HG03097 (cell line): ENCODE results near the gene NDUFS7.

Experiments
- ATAC-seq: cut with Tn5 transposase; IDR thresholded peaks from one replicate; pipeline ENCODE4 v1.9.1; 2021; ENCODE audit not compliant: unreplicated experiment, low FRiP score

The NDUFS7 gene

DNA sequence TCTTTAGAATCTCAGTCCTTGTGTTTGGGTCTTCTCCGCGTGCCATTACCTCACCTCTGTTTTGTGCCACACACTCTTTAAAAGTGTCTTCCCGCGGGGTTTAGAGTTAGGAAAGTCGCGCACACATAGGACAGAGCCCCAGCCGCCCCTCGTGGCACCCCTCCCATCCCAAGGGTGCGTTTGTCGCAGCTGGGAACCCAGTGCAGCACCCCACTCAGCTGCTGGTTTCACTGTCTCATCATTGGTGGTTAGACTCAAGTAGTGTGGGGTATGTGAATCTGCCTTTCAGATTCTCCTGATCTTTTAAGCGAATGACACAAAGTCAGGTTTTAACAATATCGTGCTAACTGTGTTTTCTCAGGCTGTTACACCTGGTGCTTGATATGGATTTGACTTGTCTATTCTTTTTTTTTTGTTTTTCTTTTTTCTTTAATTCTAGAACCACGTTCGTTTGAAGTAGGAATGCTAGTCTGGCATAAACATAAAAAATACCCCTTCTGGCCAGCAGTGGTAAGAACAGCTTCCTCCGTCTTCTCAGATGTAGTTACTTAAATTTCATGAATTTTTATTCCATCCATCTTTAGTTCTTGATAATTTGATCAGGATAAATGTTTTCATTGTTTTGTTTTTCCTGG lies 19.5 kb upstream of the NDUFS7 start:
- ATAC-seq, result no peak

DNA sequence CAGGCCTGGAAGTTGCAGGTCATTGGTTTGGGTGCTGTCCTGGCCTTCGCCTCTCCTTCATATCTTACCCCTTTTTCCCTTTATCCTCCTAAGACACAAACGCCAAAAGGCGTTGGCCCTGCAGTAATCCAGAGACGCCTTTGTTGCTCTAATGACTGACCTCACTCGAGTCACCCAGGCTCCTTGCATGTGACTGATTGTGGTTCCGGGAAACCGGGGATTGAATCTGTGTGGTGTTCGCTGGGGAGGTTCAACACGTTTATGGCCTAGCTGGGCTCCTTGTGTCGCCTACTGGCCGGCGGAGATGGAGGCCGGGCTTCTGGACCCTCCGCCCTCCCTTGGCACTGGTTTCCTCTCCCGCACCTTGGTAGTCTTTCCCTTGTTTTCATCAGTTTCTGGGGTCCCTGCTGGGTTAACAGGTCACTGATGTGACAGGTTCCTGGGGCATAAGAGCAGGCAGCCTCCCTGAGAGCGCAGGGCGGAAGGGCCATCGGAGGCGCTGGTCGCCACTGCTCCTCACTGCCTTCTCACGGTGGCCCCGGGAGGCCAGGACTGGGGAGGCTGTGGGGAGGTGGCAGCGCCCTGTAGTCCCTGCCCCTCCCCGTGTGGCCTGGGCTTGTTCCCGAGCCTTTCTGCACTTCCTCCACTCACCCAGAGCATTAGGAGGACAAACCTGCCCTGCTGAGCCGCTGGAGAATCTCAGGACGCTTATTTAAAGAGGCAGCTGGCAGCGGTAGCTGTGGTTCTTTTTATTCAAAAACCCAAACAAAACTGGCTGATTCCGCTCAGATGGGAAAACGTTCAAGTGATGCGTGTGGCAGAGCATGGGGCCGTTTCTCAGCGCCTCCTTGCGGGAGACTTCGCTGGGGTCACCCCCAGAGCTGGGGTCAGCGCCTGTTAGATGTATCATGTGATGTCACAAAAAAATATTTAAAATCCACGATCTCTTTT lies 18.1 kb upstream of the NDUFS7 start:
- ATAC-seq, result no peak

DNA sequence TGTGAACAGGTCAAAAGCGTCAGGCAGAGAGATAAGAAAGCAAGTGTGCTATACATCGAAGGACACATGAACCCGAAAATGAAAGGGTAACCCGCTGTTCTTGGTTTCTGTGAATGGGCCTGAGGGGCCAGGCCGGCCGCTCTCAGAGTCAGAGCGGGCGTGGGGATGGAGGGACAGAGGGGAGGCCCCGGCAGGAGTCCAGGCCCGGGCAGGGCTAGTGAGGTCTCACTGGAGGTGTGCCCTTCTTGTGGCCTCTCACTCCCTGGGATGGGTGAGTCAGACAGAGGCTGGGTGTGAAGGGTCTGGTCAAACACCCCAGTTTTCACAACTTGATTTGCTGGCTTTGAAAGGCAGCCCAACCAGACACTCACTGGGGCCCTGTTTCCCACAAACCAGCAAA lies 17.4 kb upstream of the NDUFS7 start:
- ATAC-seq, result no peak

DNA sequence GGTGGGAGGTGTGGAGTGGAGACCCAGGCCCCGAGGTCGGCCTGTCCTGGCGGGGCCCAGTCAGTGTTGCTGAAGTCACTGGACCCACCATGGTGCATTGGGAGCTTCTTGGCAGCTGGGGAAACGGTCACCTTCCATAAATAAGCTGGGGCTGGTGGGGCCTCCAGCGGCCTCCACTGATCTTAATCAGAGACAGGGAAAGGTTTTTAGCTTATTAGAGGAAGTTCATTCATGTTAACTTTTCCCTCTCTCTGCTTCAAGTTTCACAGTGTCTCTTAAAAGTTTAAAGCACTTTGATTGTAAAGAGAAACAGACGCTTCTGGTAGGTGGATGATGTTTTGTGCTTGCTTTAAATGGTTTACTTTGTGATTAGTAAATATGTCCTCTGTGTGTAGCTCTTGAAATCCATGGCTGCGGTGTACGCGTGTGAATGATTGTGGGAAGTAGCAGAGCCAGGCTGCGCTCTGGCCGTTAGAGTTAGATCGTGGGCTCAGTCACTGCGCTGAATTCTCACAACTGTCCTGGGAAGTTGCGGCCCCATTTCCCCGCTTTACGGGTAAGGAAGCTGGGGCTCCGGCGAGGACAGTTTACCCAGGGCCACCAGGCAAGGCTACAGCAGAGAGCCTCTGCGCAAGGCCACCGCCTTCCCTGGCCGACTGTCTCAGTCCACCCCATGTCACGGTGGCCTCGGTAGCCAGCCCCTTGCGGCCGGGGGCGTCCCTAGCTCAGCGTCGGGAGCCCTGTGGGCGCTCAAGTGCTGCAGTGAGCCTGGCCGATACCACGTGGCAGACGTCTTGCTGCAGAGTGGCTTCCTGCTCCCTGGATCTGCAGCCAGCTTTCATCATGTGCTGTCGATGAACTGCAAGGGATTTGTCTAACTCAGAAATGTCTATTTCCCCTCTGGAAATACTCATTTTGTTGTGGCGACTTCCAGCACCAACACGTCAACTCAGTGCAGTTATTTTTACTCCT lies 16.5 kb upstream of the NDUFS7 start:
- ATAC-seq, result no peak

DNA sequence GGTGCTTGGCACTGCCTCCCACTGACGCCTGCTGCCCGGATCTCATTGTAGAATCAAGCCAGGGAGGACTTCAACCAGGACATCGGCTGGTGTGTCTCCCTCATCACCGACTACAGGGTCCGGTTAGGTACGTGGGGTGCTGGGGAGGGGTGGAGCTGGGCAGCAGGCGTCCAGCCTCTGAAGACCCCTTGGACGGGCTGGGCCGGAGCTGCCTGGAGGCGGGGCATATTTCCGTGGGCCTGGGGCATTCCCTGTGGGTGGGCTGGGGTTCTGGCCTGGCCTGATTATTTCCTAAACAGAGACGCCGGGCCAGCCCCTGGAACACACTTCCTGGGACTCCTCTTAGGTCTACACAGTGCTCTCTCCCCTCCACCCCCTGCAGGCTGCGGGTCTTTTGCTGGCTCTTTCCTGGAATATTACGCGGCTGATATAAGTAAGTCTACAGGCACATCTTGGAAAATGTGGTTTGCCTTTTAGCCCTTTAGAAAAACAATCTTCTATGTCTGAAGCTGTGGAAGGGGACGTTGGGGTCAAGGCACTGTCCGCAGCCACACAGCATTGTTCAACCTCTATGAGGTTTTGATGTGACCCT lies 14.4 kb upstream of the NDUFS7 start:
- ATAC-seq, result no peak

DNA sequence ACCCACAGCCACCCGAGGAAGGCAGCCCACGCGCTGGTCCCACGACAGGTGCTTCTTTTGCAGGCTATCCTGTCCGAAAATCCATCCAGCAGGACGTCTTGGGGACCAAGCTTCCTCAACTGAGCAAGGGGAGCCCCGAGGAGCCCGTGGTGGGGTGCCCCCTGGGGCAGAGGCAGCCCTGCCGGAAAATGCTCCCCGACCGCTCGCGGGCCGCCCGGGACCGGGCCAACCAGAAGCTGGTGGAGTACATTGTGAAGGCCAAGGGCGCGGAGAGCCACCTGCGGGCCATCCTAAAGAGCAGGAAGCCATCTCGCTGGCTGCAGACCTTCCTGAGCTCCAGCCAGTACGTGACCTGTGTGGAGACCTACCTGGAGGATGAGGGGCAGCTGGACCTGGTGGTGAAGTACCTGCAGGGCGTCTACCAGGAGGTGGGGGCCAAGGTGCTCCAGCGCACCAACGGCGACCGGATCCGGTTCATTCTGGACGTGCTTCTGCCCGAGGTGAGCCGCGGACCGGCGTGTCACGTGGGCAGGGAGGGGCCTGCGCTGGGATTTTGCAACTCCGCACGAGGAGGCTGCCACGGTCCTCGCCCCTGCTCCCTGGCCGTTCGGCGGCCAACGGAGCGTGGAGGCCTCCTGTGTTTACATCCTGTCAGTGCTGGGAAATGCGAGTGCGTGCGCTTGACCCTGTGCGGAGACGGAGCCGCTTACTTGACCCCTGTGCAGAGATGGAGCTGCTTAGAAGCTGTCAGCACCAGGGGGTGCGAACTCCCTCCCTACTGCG lies 12.9 kb upstream of the NDUFS7 start:
- ATAC-seq, result no peak

DNA sequence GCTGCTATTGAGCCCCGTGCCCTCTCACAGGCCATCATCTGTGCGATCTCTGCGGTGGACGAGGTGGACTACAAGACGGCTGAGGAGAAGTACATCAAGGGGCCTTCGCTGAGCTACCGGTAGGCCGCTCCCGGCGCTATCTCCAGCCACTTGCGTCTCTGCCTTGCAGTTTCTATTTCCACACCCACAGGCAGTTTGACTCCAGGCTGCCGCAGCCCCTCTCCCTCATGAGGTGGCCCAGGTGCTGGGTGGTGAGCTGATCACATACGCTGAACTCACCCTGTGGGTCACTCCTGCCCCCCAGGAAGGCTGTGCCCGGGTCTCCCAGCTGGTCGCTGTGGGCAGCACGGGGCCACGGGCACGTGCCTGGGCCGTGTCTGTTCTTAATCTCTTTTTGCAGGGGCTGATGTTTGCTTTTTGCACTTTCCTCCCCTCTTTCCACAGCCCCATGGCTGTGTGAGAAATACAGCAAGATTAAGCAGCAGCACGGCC lies 10.6 kb upstream of the NDUFS7 start:
- no peak for ATAC-seq

DNA sequence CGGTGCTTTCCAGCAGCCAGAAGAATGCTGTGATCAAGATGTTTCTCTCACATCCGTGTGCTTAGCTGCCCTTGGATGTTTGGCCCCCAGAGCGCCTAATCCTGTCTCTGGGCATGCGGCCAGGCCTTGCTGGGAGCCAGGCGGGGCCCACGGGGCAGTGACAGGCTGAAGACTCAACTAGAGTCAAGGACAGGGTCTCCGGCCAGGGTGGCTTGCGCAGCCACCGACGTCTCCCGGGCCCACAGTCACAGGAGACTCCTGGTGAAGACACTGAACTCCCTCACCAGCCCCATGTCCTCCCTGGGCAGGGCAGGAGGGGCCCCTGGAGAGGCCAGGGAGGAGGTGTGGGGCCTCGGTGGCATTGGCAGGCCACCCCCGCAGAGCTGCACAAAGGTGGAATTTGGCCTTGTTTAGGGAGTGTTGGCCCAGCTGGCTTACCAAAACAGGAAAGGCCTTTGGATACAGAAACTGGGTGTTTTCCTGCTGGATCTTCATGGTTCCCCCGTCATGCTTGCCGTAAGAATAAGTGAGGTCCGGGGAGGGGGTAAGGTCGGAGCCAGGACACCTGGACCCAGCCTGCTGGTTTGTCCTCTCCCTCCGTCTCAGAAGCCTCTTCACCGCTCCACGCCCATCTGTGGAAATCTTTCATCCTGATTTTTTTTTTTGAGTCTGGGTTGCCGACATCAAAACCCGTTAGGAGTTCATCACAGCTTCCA lies 10.0 kb upstream of the NDUFS7 start:
- ATAC-seq, result no peak

DNA sequence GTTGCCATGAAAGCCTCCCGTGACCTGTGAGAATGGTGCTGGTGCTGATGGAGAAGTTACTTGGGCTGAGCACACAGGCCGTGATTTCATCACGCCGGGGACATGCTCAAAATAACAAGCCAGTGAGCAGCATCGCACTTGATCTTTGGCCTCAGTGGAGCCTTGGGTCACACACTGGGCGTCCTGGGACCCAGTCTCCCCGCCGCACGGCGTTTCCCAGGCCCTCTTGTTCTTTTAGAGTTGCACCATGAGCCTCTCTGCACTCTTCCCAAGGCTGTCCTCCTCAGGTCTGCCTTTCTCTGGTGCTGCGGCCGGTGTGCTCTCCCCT lies 9.5 kb upstream of the NDUFS7 start:
- ATAC-seq, result no peak

DNA sequence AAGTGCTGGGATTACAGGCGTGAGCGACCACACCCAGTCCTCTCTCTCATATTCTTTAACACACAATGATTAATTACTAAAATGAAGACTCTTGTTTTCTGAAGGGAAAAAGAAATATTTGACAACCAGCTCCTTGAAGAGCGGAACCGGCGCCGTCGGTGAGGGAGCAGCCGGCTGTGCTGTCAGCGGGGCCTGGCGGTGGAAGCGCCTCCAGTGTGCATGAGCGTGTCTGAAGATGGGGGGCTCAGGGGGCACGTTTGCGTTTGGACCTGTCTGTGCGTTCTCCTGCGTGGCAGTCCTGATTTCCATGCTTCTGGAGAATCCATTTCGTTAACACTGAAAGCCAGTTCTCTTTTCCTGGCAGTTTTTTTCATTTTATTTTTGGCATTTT lies 7.3 kb upstream of the NDUFS7 start:
- no peak for ATAC-seq

DNA sequence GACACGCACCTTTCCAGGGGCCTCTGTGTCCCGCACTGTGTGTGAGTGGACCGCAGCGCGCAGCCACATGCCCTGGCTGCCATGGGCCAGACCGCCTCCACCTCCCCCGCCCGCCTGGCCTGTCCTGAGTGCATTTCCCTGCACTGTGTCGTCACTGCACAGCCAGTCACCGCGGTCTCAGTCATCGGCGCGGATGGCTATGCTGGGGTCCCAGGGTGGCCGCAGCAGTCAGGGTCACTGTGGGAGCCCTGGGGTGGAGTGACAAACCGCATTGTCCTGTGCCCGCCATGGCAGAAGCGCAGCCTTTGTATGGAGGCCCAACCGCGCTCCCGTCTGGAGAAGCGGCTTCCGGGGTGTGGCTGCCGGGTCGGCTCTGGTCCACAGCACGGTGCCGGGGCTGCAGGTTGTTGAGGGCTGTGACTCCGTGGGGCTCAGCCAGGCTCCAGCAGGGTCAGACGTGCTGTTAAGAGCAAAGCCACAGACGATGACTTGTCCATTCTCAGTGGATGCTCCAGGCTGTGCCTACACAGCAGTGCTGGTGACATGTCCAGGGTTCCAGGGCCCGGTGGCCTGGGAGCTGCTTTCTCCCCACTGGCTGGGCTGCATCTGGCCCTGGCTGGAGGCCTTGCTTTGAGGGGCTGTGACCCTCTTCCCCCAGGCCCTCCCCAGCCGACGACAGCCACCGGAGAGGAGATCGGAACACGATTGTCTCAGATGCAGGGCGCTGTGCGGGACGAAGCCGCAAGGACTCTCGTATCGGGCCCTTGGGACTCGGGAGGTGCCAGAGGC lies 6.3 kb upstream of the NDUFS7 start:
- no peak for ATAC-seq

DNA sequence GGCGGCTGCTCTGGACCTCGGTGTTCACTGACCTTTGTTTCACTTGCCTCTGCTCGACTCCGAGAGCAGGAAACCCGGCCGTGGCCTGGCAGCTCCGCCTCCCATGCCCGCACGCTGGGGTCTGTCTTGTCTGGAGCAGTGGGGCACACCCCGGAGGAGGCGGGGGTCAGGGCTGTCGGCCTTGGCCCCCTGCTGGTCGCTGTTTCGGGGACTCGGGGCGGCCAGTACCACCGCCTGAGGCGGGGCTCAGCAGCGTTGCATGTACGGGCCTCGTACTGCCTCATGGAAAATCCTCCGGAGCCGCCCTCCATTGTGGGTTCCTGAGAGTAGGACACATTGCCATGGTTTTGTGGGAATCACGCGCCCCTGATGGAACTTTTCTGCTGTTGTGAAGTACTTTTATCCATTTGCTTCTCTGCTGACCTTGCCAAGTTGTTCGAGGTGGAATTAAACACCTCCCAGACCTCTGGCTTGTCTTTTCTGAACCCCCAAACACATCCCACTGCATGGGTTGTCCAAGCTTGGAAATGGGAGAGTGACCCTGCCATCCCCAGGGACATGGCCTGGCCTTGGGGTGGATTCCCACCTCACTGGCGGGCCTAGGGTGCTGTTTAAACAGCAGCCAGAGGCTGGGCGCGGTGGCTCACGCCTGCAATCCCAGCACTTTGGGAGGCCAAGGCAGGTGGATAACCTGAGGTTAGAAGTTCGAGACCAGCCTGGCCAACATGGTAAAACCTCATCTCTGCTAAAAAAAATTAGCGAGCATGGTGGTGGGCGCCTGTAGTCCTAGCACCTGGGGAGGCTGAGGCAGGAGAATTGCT lies 5.5 kb upstream of the NDUFS7 start:
- no peak for ATAC-seq

DNA sequence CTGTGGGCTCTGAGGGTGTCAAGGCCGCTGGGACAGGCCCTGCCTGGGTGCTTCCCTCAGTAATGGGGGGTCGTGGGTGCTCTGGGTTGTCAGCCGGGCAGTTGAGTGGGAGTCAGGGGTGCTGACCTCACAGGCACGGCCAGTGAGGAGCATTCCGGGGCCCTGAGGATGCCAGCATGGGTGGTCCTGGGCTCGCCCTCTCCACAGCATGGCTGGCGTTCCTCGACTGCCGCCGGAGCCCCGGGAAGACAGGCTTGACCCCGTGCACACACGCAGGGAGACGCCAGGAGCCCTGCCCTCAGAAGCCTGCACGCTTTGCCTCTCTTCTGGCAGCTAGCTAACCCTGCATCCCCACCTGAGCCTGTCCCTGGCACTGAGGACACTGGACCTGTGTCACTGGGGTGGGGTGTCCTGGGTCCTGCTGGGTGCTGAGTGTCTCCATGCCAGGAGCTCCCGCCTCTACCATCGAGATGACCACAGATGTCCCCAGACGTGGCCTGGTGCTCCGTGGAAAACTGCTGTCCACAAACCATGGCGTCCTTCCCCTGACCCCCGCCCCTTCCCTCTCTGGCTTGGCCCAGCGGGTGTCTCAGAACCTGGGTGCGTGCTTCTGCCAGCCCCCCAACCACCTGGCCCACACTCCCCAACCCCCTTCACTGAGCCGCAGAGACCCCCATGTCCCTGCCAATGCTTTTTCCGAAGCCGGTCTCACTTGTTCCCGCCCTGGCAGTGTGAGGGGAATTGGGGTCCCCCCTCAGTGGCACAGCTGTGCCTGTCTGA lies 4.4 kb upstream of the NDUFS7 start:
- ATAC-seq, result no peak

DNA sequence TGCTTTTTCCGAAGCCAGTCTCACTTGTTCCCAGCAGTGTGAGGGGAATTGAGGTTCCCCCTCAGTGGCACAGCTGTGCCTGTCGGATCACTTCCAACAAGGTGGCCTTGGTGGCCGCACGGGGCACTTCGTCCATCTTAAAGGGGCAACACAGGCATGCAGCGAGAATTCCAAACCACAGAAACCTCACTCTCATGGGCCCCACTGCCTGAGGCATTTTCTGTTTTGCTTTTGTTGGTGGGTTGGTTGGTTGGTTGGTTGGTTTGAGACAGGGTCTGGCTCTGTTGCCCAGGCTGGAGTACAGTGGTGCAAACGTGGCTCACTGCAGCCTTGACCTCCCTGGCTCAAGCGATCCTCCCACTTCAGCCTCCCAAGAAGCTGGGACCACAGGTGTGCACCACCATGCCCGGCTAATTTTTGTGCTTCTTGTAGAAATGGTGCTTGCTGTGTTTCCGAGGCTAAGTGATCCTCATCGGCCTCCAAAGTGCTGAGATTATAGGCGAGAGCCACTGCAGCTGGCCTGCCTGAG lies 3.7 kb upstream of the NDUFS7 start:
- no peak for ATAC-seq

DNA sequence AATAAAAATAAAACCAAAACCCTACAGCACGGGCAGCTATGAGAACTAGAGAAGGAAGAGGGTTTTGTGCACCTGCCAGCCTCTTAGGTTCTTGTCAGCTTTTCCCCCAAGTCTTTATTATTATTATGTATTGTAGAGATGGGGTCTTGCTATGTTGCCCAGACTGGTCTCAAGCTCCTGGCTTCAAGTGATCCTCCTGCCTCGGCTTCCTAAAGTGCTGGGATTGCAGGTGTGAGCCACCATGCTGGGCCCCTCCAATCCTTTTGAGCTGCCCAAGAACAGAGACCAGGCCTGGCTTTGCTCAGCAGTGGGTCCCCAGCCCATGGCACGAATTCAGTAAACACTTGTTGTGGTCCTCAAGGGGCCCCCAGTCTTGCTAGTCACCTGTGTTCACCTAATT lies 1.5 kb upstream of the NDUFS7 start:
- no peak for ATAC-seq

DNA sequence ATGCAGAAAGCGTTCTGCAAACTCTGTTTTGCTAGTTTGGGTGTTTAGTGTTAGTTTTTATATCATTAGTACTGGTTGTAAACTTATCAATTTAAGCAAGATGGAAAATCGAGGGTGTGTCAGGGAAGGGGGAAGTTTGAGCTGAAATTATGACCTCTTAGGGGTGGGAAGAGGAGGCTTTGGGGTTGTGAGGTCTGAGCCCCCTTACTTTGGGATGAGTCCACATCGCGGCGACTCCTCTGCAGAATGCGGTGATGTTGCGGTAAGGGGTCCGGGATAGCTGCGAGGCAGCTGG lies 743 bp upstream of the NDUFS7 start:
- ATAC-seq, result no peak

DNA sequence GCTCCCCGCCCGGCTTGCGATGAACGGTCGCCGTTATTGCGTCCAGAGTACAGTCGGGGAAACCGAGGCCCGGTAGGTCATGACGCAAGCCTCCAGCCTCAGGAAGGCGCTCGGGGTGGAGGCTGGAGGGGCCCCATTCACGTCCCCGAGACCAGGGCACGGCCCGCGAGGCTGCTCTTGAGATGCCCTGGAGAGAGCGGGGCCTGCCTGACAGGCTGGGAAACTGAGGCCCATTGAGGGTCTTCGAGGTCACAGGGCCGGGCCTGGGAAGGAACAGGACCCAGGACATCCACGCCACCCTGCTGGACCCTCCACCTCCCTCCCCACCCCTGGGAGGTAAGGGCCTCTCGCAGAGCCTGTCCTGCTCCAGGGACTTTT lies 367 bp downstream of the NDUFS7 start:
- ATAC-seq, result no peak
